Peyer's patch (tissue), 4 donors: Measurements from ENCODE around the gene OR51A7.

Experiments
- CTCF ChIP-seq, 6 experiments: fragments of 450-650 bp in 4 of 6; fragments of 200-600 bp in 2 of 6; sonication (generic) in 1 of 6; IDR thresholded peaks; one replicate each; pipeline ENCODE4 v1.5.1; 2017 to 2019; ENCODE audit warnings: antibody characterized with exemption in 6 of 6, mild to moderate bottlenecking in 3 of 6, moderate library complexity in 1 of 6
- POLR2A ChIP-seq, 2 donors: fragments of 450-650 bp; IDR thresholded peaks; one replicate each; pipeline ENCODE4 v1.5.1; 2017; ENCODE audit warnings: antibody characterized with exemption in 2 of 2, mild to moderate bottlenecking in 2 of 2, moderate library complexity in 2 of 2

GRCh38 chr11:4932751-4933150, 29.2 kb downstream of the OR51A7 start:
- TF ChIP-seq CTCF (IDR thresholded peaks at IDR 0.05) (no peak), POLR2A (IDR thresholded peaks at IDR 0.05) (no peak)
